ENCODE results near the gene SKOR2.

SKOR2 gene

DNA sequence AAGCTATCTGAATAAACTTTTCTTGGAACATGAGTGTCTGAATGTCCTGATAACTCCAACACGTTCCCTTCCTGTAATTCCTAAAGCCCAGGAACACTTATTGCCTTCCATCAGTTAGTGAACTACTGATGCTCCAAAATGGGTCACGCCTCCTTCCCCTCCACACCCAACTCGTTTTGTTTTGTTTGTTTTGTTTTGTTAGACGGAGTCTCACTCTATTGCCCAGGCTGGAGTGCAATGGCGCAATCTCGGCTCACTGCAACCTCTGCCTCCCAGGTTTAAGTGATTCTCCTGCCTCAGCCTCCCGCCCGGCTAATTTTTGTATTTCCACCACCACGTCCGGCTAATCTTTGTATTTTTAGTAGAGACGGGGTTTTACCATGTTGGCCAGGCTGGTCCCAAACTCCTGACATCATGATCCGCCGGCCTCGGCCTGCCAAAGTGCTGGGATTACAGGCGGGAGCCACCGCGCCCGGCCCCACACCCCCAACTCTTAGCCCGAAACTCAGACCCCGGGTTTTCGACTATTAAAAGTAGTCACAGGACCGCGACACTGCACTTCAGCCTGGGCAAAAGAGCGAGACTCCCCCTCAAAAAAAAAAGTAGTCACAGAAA lies 76.1 kb downstream of the SKOR2 start:
- H3K14ac ChIP-seq (ENCODE audit: low read length): peak overlapping the region; percentile 99
- peak overlapping the region; percentile 63 for H4K12ac ChIP-seq (ENCODE audit: low read depth, low read length)
- peak overlapping the region; percentile 61 for H3K4ac ChIP-seq (ENCODE audit: low read depth, low read length)
- no peaks in the 10 kb centered on the region for H3K27me3 ChIP-seq (ENCODE audit: insufficient read depth, low read length)
- peak overlapping the region; percentile 89 for H4K91ac ChIP-seq (ENCODE audit: low read depth, low read length)
- peak in 1 of 2 donors; percentile 21 for DNase-seq
- H3K4me3 ChIP-seq (ENCODE audit: low read depth, low read length): peak overlapping the region; percentile 99
- no peak overlapping the region for H2BK120ac ChIP-seq (ENCODE audit: insufficient read depth, low read length, poor library complexity)
- WGBS (ENCODE audit: extremely low coverage, insufficient coverage, insufficient read length): no CpG with 5 or more reads among the region's 24 CpGs
- H2AK5ac ChIP-seq (ENCODE audit: low read length): no peak overlapping the region
- H3K18ac ChIP-seq (ENCODE audit: low read length): peak overlapping the region; percentile 100
- peak overlapping the region; percentile 92 for H2AFZ ChIP-seq (ENCODE audit: insufficient read depth, low read length, poor library complexity)
- H3K9ac ChIP-seq (ENCODE audit: low read length): peak overlapping the region; percentile 99
- H3K79me2 ChIP-seq (ENCODE audit: control insufficient read depth, insufficient read depth, low read length, poor library complexity): peaks cover 6% of the 10 kb centered on the region
- H3K23ac ChIP-seq (ENCODE audit: low read length): no peak overlapping the region
- H3K36me3 ChIP-seq (ENCODE audit: control insufficient read depth in 1 of 2, insufficient read depth in 2 of 2, low read length in 2 of 2): peaks cover 0 to 3% of the 10 kb centered on the region in 2 experiments
- H3K27ac ChIP-seq (ENCODE audit: low read depth, low read length): no peak overlapping the region
- H2BK12ac ChIP-seq (ENCODE audit: low read length): no peak overlapping the region
- peaks cover 6% of the 10 kb centered on the region for H3K79me1 ChIP-seq (ENCODE audit: low read length)
- no peaks in the 10 kb centered on the region for H3K9me3 ChIP-seq (ENCODE audit: insufficient read depth, low read depth, low read length)
- no peak overlapping the region for H2BK5ac ChIP-seq (ENCODE audit: low read depth, low read length, poor library complexity)
- peak overlapping the region; percentile 68 for H3K4me2 ChIP-seq (ENCODE audit: low read length)
- no peaks in the 10 kb centered on the region for H3K4me1 ChIP-seq (ENCODE audit: control insufficient read depth in 1 of 2, insufficient read depth in 2 of 2, low read length in 2 of 2)
- peak overlapping the region; percentile 95 for H4K8ac ChIP-seq (ENCODE audit: low read depth, low read length)

DNA sequence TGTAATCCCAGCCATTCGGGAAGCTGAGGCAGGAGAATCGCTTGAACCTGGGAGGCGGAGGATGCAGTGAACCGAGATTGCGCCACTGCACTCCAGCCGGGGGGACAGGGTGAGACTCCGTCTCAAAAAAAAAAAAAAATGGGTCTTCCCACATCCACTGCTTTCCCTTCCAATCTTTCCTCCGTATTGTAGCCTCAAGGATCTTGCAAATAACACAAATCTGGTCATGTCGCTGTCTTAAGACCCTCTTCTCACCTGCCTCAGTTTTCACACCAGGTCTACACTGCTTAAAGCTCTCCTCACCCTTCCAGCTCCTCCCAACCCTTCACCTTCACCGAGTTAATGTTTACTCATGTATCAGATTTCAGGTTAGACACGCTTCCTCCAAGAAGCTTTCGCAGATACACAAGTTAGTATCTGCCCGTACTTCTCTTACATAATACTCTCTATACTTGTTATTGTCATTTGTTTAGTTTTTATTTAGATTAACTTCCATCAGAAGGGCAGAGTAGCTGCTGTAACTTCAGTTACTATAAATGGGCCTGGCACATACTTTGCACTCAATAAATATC lies 76.8 kb downstream of the SKOR2 start:
- Histone ChIP-seq H2AFZ (ENCODE audit: insufficient read depth, low read length, poor library complexity) (no peak overlapping the region), H4K91ac (ENCODE audit: low read depth, low read length) (no peak overlapping the region), H3K4ac (ENCODE audit: low read depth, low read length) (no peak overlapping the region), H3K79me2 (ENCODE audit: control insufficient read depth, insufficient read depth, low read length, poor library complexity) (peaks cover 6% of the 10 kb centered on the region), H4K8ac (ENCODE audit: low read depth, low read length) (no peak overlapping the region), H3K79me1 (ENCODE audit: low read length) (peaks cover 6% of the 10 kb centered on the region), H3K18ac (ENCODE audit: low read length) (no peak overlapping the region), H3K9me3 (ENCODE audit: insufficient read depth, low read depth, low read length) (no peaks in the 10 kb centered on the region), H3K27ac (ENCODE audit: low read depth, low read length) (no peak overlapping the region), H3K14ac (ENCODE audit: low read length) (no peak overlapping the region), H3K27me3 (ENCODE audit: insufficient read depth, low read length) (no peaks in the 10 kb centered on the region), H2BK120ac (ENCODE audit: insufficient read depth, low read length, poor library complexity) (no peak overlapping the region), H2BK5ac (ENCODE audit: low read depth, low read length, poor library complexity) (no peak overlapping the region), H3K36me3 (ENCODE audit: control insufficient read depth in 1 of 2, insufficient read depth in 2 of 2, low read length in 2 of 2) (peaks cover 0 to 3% of the 10 kb centered on the region in 2 experiments), H3K23ac (ENCODE audit: low read length) (no peak overlapping the region), H3K9ac (ENCODE audit: low read length) (no peak overlapping the region), H3K4me3 (ENCODE audit: low read depth, low read length) (no peak overlapping the region), H3K4me1 (ENCODE audit: control insufficient read depth in 1 of 2, insufficient read depth in 2 of 2, low read length in 2 of 2) (no peaks in the 10 kb centered on the region), H4K12ac (ENCODE audit: low read depth, low read length) (no peak overlapping the region), H2BK12ac (ENCODE audit: low read length) (no peak overlapping the region), H3K4me2 (ENCODE audit: low read length) (peak overlapping the region; percentile 68), H2AK5ac (ENCODE audit: low read length) (no peak overlapping the region)
- peak in 1 of 2 donors; percentile 18 for DNase-seq
- WGBS (ENCODE audit: extremely low coverage, insufficient coverage, insufficient read length): no CpG with 5 or more reads among the region's 13 CpGs

- Histone ChIP-seq H3K79me1 (ENCODE audit: low read length) (peaks cover 6% of the 10 kb centered on the region), H3K14ac (ENCODE audit: low read length) (no peak overlapping the region), H4K91ac (ENCODE audit: low read depth, low read length) (no peak overlapping the region), H3K4me1 (ENCODE audit: control insufficient read depth in 1 of 2, insufficient read depth in 2 of 2, low read length in 2 of 2) (no peaks in the 10 kb centered on the region), H2AK5ac (ENCODE audit: low read length) (no peak overlapping the region), H3K36me3 (ENCODE audit: control insufficient read depth in 1 of 2, insufficient read depth in 2 of 2, low read length in 2 of 2) (peaks cover 0 to 3% of the 10 kb centered on the region in 2 experiments), H3K9me3 (ENCODE audit: insufficient read depth, low read depth, low read length) (no peaks in the 10 kb centered on the region), H4K12ac (ENCODE audit: low read depth, low read length) (no peak overlapping the region), H3K9ac (ENCODE audit: low read length) (no peak overlapping the region), H2BK120ac (ENCODE audit: insufficient read depth, low read length, poor library complexity) (no peak overlapping the region), H3K4me2 (ENCODE audit: low read length) (no peak overlapping the region), H2AFZ (ENCODE audit: insufficient read depth, low read length, poor library complexity) (no peak overlapping the region), H4K8ac (ENCODE audit: low read depth, low read length) (no peak overlapping the region), H3K4ac (ENCODE audit: low read depth, low read length) (no peak overlapping the region), H3K27ac (ENCODE audit: low read depth, low read length) (no peak overlapping the region), H3K27me3 (ENCODE audit: insufficient read depth, low read length) (no peaks in the 10 kb centered on the region), H3K79me2 (ENCODE audit: control insufficient read depth, insufficient read depth, low read length, poor library complexity) (peaks cover 6% of the 10 kb centered on the region), H2BK12ac (ENCODE audit: low read length) (no peak overlapping the region), H3K4me3 (ENCODE audit: low read depth, low read length) (no peak overlapping the region), H3K18ac (ENCODE audit: low read length) (no peak overlapping the region), H2BK5ac (ENCODE audit: low read depth, low read length, poor library complexity) (no peak overlapping the region), H3K23ac (ENCODE audit: low read length) (no peak overlapping the region)
- no CpG with 5 or more reads among the region's 2 CpGs for WGBS (ENCODE audit: extremely low coverage, insufficient coverage, insufficient read length)
- peak in 1 of 2 donors; percentile 44 for DNase-seq
Observed at GRCh38 chr18:47172476-47172875, 79.0 kb downstream of the SKOR2 start.

DNA sequence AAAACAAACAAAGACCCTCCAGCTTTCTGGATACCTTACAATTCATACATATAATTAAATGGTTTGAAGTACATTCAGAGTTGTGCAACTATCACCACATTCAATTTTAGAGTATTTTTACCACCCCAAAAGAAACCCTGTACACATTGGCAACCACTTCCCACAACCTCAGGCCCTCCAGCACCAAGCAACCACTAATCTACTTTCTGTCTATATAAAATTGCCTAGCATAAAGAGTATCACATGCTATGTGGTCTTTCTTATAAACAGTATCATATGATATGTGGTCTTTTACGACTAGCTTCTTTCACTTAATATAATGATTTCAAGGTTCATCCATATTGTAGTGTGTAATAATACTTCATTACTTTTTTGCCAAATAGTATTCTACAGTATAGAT lies 82.5 kb downstream of the SKOR2 start:
- Histone ChIP-seq H3K4me2 (ENCODE audit: low read length) (no peak overlapping the region), H3K79me2 (ENCODE audit: control insufficient read depth, insufficient read depth, low read length, poor library complexity) (no peaks in the 10 kb centered on the region), H4K91ac (ENCODE audit: low read depth, low read length) (no peak overlapping the region), H3K18ac (ENCODE audit: low read length) (no peak overlapping the region), H2BK12ac (ENCODE audit: low read length) (no peak overlapping the region), H3K27me3 (ENCODE audit: insufficient read depth, low read length) (no peaks in the 10 kb centered on the region), H4K8ac (ENCODE audit: low read depth, low read length) (no peak overlapping the region), H3K4me3 (ENCODE audit: low read depth, low read length) (no peak overlapping the region), H3K36me3 (ENCODE audit: control insufficient read depth in 1 of 2, insufficient read depth in 2 of 2, low read length in 2 of 2) (peaks cover 0 to 4% of the 10 kb centered on the region in 2 experiments), H3K4ac (ENCODE audit: low read depth, low read length) (no peak overlapping the region), H2BK120ac (ENCODE audit: insufficient read depth, low read length, poor library complexity) (no peak overlapping the region), H3K79me1 (ENCODE audit: low read length) (no peaks in the 10 kb centered on the region), H2AK5ac (ENCODE audit: low read length) (no peak overlapping the region), H2AFZ (ENCODE audit: insufficient read depth, low read length, poor library complexity) (no peak overlapping the region), H3K9me3 (ENCODE audit: insufficient read depth, low read depth, low read length) (no peaks in the 10 kb centered on the region), H2BK5ac (ENCODE audit: low read depth, low read length, poor library complexity) (no peak overlapping the region), H3K23ac (ENCODE audit: low read length) (no peak overlapping the region), H3K4me1 (ENCODE audit: control insufficient read depth in 1 of 2, insufficient read depth in 2 of 2, low read length in 2 of 2) (no peaks in the 10 kb centered on the region), H3K27ac (ENCODE audit: low read depth, low read length) (no peak overlapping the region), H3K14ac (ENCODE audit: low read length) (no peak overlapping the region), H3K9ac (ENCODE audit: low read length) (no peak overlapping the region), H4K12ac (ENCODE audit: low read depth, low read length) (no peak overlapping the region)
- WGBS (ENCODE audit: extremely low coverage, insufficient coverage, insufficient read length): no CpG with 5 or more reads among the region's 1 CpG
- DNase-seq: no peak

Measured in trophoblast cell (in vitro differentiated cells and primary cell).